Endothelial cell of umbilical vein (primary cell): Measurements from ENCODE around the gene CDS2. TPM values are rescaled to one million over a fixed set of nuclear protein-coding genes. Genes with fewer than 3 reads are reported as not detected.

Experiments used
- BruUV-seq: library from RNA; stranded (reverse); fragments of 400-500 nt; replicated peaks from 2 replicates; lab custom pipeline; 2021; lab: Mats Ljungman, UMichigan
- CTCF ChIA-PET: fragments of 300-600, 350-600 bp; sonication (Branson Sonifier 250); formaldehyde crosslinking; loops from one replicate; lab custom pipeline; 2021; ENCODE audit warnings: antibody characterized with exemption, inconsistent platforms; lab: Charles Lee
- POLR2A ChIA-PET: fragments of 300-600, 350-600 bp; sonication (Branson Sonifier 250); formaldehyde crosslinking; loops from one replicate; lab custom pipeline; 2021; ENCODE audit warnings: antibody characterized with exemption, inconsistent platforms; lab: Charles Lee
- DNase-seq: peaks from one replicate; pipeline ENCODE4 v3.0.0-alpha.2; 2011; ENCODE audit warnings: low read depth, low spot score
- FAIRE-seq: peaks from 2 replicates; lab custom pipeline; 2011; peaks lifted over from hg19 to GRCh38; lab: Jason Lieb, UNC
- H2AFZ ChIP-seq: 2 replicates; pipeline ENCODE4 v1.6.0; 2012; ENCODE audit warnings: low read depth, low read length, control low read depth, inconsistent platforms
- H3K27ac ChIP-seq: 2 replicates; pipeline ENCODE4 v1.5.1; 2011; ENCODE audit warnings: low read depth, mild to moderate bottlenecking, control low read depth, low read length, moderate library complexity; ENCODE audit not compliant: insufficient read depth
- H3K27me3 ChIP-seq, 2 experiments: 2 replicates each; pipeline versions ENCODE4 v1.6.0 to v1.6.1; 2011; ENCODE audit warnings: low read length in 2 of 2, mixed read lengths in 1 of 2; ENCODE audit not compliant: control insufficient read depth in 2 of 2, insufficient read depth in 2 of 2
- H3K36me3 ChIP-seq, 2 experiments: 2 replicates in 1 of 2; 3 replicates in 1 of 2; pipeline ENCODE4 v1.5.1; 2011; ENCODE audit warnings: low read length in 2 of 2, mild to moderate bottlenecking in 1 of 2, moderate library complexity in 1 of 2; ENCODE audit not compliant: control insufficient read depth in 2 of 2, insufficient read depth in 2 of 2; ENCODE audit errors: extremely low read depth in 1 of 2
- H3K4me1 ChIP-seq: 3 replicates; pipeline ENCODE4 v1.5.1; 2011; ENCODE audit warnings: mild to moderate bottlenecking, low read length; ENCODE audit not compliant: control insufficient read depth, insufficient read depth; ENCODE audit errors: extremely low read depth
- H3K4me2 ChIP-seq: 2 replicates; pipeline ENCODE4 v1.6.1; 2011; ENCODE audit warnings: low read length, control low read depth, mixed read lengths; ENCODE audit not compliant: insufficient read depth
- H3K4me3 ChIP-seq, 3 experiments: fragments of 200-600 bp in 1 of 3; sonication (generic), shearing (Covaris generic) in 1 of 3; replicated peaks in 1 of 3; 2 replicates each; pipeline ENCODE4 v1.5.1; 2011 to 2016; ENCODE audit warnings: control low read depth in 3 of 3, low read length in 3 of 3, mild to moderate bottlenecking in 2 of 3, inconsistent platforms in 1 of 3, low read depth in 1 of 3, moderate library complexity in 1 of 3; ENCODE audit not compliant: insufficient read depth in 1 of 3
- H3K79me2 ChIP-seq: 2 replicates; pipeline ENCODE4 v1.6.0; 2012; ENCODE audit warnings: low read length, inconsistent platforms; ENCODE audit not compliant: control insufficient read depth, insufficient read depth
- H3K9ac ChIP-seq: replicated peaks from 2 replicates; pipeline ENCODE3; 2011; ENCODE audit warnings: low read length, control low read depth; ENCODE audit not compliant: insufficient read depth; ENCODE audit errors: extremely low read depth
- H3K9me1 ChIP-seq: replicated peaks from 3 replicates; pipeline ENCODE4 v1.6.0; 2011; ENCODE audit warnings: mild to moderate bottlenecking, low read length; ENCODE audit not compliant: control insufficient read depth, insufficient read depth; ENCODE audit errors: extremely low read depth
- H3K9me3 ChIP-seq: replicated peaks from 2 replicates; pipeline ENCODE4 v1.5.1; 2012; ENCODE audit warnings: low read length, inconsistent platforms; ENCODE audit not compliant: control insufficient read depth, insufficient read depth
- H4K20me1 ChIP-seq: replicated peaks from 2 replicates; pipeline ENCODE3; 2011; ENCODE audit warnings: mild to moderate bottlenecking, low read length; ENCODE audit not compliant: control insufficient read depth, insufficient read depth; ENCODE audit errors: extremely low read depth
- CTCF ChIP-seq, 2 donors: IDR thresholded peaks; 1 replicate in 1 of 2; 2 replicates in 1 of 2; pipeline ENCODE4 v1.5.1; 2011; ENCODE audit warnings: low read length in 2 of 2, mild to moderate bottlenecking in 2 of 2, moderate library complexity in 2 of 2, control low read depth in 1 of 2, inconsistent platforms in 1 of 2, low read depth in 1 of 2; ENCODE audit not compliant: insufficient read depth in 1 of 2; ENCODE audit errors: extremely low read depth in 1 of 2
- EZH2 ChIP-seq: IDR thresholded peaks from 2 replicates; pipeline ENCODE4 v1.6.1; 2012; ENCODE audit warnings: borderline replicate concordance, low read depth, mild to moderate bottlenecking, moderate library complexity, low read length, inconsistent platforms; ENCODE audit not compliant: severe bottlenecking
- FOS ChIP-seq: IDR thresholded peaks from 2 replicates; pipeline ENCODE4 v1.6.1; 2011; ENCODE audit warnings: mild to moderate bottlenecking, low read length, moderate library complexity, borderline replicate concordance; ENCODE audit not compliant: insufficient read depth
- GATA2 ChIP-seq: IDR thresholded peaks from 2 replicates; pipeline ENCODE4 v1.7.0; 2011; ENCODE audit warnings: low read depth, mild to moderate bottlenecking, moderate library complexity, mixed read lengths, low read length; ENCODE audit not compliant: insufficient read length, insufficient read depth
- JUN ChIP-seq: IDR thresholded peaks from 2 replicates; pipeline ENCODE4 v1.6.1; 2011; ENCODE audit warnings: borderline replicate concordance, low read depth; ENCODE audit not compliant: insufficient read length, insufficient read depth
- MYC ChIP-seq: IDR thresholded peaks from one replicate; pipeline ENCODE4 v1.6.1; 2011; ENCODE audit warnings: mild to moderate bottlenecking, low read depth, low read length
- POLR2A ChIP-seq: IDR thresholded peaks from 2 replicates; pipeline ENCODE4 v1.6.1; 2012; ENCODE audit warnings: low read depth, mild to moderate bottlenecking, control low read depth, low read length
- POLR2AphosphoS5 ChIP-seq: IDR thresholded peaks from 2 replicates; pipeline ENCODE4 v1.6.1; 2012; ENCODE audit warnings: low read depth, mild to moderate bottlenecking, control low read depth, low read length, moderate library complexity; ENCODE audit not compliant: insufficient read depth
- dilution Hi-C: fragments of 300-500 bp; cut with MboI; formaldehyde crosslinking; loops from one replicate; pipeline ENCODE4 v1.15.0; 2019; ENCODE audit warnings: low sequenced_read_pairs; ENCODE audit not compliant: extremely low pct_ligation_motif_present
- intact Hi-C: fragments of 100-400 bp; cut with micrococcal nuclease; formaldehyde crosslinking; loops from one replicate; pipeline ENCODE4 v1.10.0; 2022
- polyA plus RNA-seq, 4 experiments: library from polyadenylated mRNA; depleted of rRNA in 3 of 4; stranded (reverse) in 3 of 4; unstranded in 1 of 4; fragments of >200 nt; gene quantifications; 2 replicates each; pipeline versions ENCODE4 v1.2.1 to v1.2.3, GENCODE V29; 2011 to 2012; ENCODE audit warnings: missing spikeins in 1 of 4
- total RNA-seq: library from RNA; stranded (reverse); gene quantifications from 2 replicates; pipeline ENCODE4 v1.2.3, GENCODE V29; 2021
- TF ChIP-seq, protein P1 (sequence below): IDR thresholded peaks from 2 replicates; pipeline ENCODE4 v1.6.1; 2011; ENCODE audit not compliant: insufficient read depth, insufficient read length

The CDS2 gene
- total and polyA plus RNA-seq, 2 donors (not counting 3 experiments of a cell fraction or from before 2014, with no cell fraction given): 47.0 to 49.0 TPM

DNA sequence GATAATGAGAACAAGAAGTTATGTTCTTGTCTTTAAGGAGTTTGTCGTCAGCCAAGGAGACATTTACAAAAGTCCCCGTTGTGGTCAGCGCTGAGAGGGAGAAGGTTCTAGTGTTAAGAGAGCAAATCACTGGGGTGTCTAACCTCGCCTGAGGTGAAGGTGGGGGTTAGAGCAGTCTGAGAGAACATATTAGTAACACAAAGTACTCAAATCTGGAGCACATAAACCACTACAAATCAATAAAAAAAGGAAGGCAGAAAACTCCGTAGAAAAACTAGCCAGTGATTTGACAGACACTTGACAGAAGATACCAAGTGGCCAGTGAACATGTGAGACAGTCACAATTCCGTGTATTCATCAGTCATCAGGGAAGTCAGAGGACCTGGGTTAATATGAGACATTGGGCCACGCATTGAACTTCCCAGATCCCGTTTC, 45.4 kb downstream of the CDS2 start:
- FAIRE-seq: no peak
- no peak overlapping the region for H3K27ac ChIP-seq
- CTCF ChIA-PET: interaction anchor here (0.5 kb wide), 1 partner anchor 45 kb away, joined by 3 read pairs; the partner anchor contains the start of gene CDS2
- peaks cover 5% of the 10 kb centered on the region for H3K79me2 ChIP-seq
- H3K9me1 ChIP-seq: no peaks in the 10 kb centered on the region
- TF ChIP-seq MYC: no peak
- TF ChIP-seq, protein P1, sequence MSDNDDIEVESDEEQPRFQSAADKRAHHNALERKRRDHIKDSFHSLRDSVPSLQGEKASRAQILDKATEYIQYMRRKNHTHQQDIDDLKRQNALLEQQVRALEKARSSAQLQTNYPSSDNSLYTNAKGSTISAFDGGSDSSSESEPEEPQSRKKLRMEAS: no peak
- no peak for TF ChIP-seq POLR2AphosphoS5
- no peak for TF ChIP-seq EZH2
- no peak for TF ChIP-seq FOS
- no peak for TF ChIP-seq GATA2
- TF ChIP-seq CTCF (IDR thresholded peaks at IDR 0.05; ENCODE audit: extremely low read depth in 1 of 2, insufficient read depth in 1 of 2, low read depth in 1 of 2, low read length in 2 of 2): no peak
- no peak for TF ChIP-seq POLR2A
- no peak for TF ChIP-seq JUN
- H2AFZ ChIP-seq: no peak overlapping the region
- H3K27me3 ChIP-seq: no peaks in the 10 kb centered on the region
- H3K4me2 ChIP-seq: no peak overlapping the region
- no peak overlapping the region for H3K9ac ChIP-seq
- BruUV-seq: no TSS peak
- H4K20me1 ChIP-seq: no peaks in the 10 kb centered on the region
- H3K36me3 ChIP-seq: peaks cover 3 to 5% of the 10 kb centered on the region in 2 experiments
- intact Hi-C loops: no loop called here
- H3K9me3 ChIP-seq: no peaks in the 10 kb centered on the region
- dilution Hi-C loops: no loop called here
- POLR2A ChIA-PET: no interaction called here
- H3K4me1 ChIP-seq: peaks cover 19% of the 10 kb centered on the region
- no peak for DNase-seq
- no peak overlapping the region for H3K4me3 ChIP-seq
